NCI-H2029 treated with DMSO at 0.1 percent for 48 hours (cell line): ENCODE data around the gene HIP1.
"Not testable (repeated sequence)": the region's sequence is repeated elsewhere in the genome, so short reads cannot be mapped to it uniquely, and the experiment has no call there.

ENCODE experiments used
- DNase-seq: peaks from one replicate; lab custom pipeline; 2025; lab: John Stamatoyannopoulos, UW

Gene HIP1

DNA sequence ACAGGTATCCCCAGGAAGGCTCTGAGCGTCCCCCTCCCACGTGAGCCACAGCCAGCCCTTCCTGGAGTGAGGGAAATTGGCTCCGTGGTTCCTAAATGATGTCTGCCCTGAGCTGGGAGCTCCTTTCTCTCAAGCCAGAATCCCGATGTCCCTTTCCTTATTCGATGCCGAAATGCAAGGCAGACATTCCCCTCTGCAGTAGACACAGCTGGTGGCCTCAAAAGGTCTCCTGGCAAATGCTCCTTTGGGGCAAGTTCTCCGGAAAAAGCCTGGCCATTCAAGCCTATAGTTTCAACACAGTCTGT is 98.9 kb downstream of the HIP1 start:
- no peak for DNase-seq

- DNase-seq = no peak
These were observed 99.5 kb downstream of the HIP1 start for GRCh38 chr7:75639071-75639885.

- no peak for DNase-seq
These were observed 100.1 kb downstream of the HIP1 start for GRCh38 chr7:75638594-75639070.

- DNase-seq = no peak
These were observed 100.7 kb downstream of the HIP1 start for GRCh38 chr7:75637854-75638593.

- DNase-seq = no peak
These were observed 103.7 kb downstream of the HIP1 start for GRCh38 chr7:75635036-75635435.

DNA sequence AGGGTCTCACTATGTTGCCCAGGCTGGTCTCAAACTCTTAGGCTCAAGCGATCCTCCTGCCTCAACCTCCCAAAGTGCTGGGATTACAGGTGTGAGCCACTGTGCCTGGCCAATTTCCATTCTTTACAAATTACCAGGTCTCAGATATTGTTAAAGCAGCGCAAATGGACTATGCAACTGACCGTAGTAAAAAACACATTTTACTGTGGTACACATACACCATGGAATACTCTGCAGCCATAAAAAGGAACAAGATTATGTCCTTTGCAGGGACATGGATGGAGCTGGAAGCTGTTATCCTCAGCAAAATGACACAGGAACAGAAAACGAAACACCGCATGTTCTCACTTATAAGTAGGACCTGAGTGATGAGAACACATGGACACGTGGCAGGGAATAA is 106.2 kb downstream of the HIP1 start:
- not testable (repeated sequence) for DNase-seq

DNA sequence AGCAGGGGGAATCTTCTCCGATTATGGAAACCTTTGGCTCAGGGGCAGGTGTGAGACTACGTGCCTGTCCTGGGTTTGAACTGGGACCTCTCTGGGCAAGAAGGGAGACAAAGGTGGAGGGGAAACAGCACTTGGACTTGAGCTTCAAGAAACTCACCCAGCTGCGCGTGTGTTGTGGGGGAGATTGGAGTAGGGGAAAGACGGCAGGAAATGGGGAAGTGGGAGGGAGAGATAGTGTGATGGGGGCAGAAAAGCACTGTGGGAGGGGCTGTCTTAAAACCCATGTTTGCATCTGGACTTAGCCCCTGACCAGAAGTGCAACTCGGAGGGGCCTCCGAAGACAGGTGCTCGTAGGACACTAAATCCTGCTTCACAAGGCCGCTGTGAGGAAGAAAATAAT is 107.0 kb downstream of the HIP1 start:
- no peak for DNase-seq

- no peak for DNase-seq
These were observed 108.2 kb downstream of the HIP1 start for GRCh38 chr7:75630549-75630948.

DNA sequence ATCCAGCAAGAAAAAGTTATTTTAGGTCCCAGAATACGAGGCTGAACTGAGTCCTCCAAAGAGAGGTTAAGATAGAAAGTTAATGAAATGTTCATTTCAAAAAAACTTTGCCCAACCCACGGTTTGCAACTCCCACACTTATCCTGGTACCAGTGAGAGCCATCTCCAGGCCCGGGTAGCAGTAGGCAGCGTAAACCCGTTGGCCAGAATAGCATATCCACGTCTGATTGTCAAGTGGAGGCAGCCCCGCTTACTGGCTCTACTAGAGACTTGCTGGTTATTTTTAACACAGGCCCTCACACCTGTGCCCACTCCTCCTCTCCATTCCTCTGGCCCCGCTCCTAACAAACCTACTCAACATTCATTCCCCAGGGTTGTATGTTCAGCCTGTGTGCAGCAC is 109.7 kb downstream of the HIP1 start:
- no peak for DNase-seq

GRCh38 chr7:75628055-75628454 is 110.7 kb downstream of the HIP1 start:
- DNase-seq = no peak

DNA sequence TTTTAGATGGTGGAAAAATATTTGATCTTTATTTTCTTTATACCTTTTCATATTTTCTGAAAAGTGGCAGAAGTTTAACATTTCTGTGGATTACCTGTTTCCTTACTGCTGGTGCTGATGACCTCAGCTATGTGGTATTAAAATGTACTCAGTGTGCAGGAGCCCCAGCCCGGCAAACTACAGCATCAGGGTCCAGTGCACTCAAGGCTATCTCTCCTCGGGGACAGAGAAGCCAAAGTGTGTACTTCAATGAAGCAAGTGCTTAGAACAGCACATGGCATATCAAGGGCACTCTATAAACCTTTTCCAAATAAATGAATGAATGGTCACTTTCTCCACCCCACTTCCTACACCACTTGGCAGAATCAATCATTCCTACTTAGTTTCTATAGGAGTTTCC is 111.8 kb downstream of the HIP1 start:
- no peak for DNase-seq

DNA sequence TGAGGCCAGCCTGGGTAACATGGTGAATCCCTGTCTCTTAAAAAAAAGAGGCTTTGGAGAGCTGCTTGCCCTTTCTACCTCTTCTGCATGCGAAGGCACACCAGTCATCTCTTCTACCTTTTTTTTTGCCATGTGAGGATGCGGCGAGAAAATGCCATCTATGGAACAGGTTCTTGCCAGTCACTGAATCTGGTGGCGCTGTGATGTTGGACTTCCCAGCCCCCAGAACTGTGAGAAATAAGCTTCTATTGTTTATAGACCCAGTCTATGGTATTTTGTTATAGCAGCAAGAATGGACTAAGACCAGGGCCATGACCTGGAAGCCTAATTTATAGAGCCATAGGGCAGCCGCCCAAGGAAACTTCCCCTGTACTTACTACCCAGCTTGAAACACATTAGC is 112.9 kb downstream of the HIP1 start:
- no peak for DNase-seq

DNA sequence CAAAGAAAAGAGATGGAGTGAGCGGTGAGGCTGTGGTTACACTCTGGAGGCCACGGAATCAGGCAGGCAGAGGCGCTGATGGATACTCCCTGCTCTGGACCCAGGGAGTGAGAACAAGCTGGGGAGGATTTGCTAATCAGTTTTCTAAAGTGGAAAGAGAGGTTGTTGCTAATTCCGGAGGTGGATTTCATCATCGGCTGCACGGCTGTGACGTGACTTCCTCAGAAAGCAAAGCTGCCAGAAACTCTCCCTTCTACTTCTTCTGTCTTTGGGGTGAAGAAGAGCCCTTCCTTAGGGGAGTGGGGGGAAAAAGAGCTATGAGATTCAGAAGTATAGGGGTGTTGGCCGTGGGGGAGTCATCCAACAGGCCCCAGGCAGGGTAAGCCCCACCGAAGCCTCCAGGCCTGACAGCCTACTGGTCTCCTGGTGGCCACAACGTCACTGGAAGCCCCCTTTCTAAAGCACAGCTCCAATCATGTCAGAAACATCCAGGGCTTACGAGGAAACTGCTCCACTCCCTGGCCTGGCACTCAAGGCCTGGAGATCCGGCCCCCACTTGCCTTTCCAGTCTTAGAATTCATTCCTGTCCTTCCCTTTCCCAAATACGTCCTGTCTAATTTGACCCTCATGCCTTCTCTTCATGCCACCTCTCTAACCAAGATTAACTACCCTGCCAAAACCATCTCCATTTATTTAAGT is 114.5 kb downstream of the HIP1 start:
- DNase-seq = no peak

- peak; percentile 4 for DNase-seq
These were observed 115.2 kb downstream of the HIP1 start for GRCh38 chr7:75623390-75624133.

GRCh38 chr7:75621124-75621523 is 117.6 kb downstream of the HIP1 start:
- no peak for DNase-seq

DNA sequence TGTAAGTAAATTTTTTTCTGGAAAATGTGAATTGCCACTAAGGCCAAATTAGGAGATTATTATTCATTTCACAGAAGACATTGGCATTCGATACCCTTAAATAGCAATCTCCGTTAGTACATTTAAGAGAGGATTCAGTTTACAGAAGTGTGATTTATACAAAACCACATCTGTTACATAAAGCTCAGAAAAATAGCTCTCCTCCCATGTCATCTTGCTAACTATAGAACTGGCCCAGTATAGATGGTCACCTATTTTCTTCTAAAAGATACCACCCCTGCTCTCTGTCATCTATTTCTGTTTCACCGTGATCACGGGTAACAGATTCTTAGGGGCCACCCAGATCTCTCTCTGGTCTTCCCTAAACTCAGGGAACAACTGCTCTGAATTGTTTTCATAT is 119.1 kb downstream of the HIP1 start:
- DNase-seq = no peak

DNA sequence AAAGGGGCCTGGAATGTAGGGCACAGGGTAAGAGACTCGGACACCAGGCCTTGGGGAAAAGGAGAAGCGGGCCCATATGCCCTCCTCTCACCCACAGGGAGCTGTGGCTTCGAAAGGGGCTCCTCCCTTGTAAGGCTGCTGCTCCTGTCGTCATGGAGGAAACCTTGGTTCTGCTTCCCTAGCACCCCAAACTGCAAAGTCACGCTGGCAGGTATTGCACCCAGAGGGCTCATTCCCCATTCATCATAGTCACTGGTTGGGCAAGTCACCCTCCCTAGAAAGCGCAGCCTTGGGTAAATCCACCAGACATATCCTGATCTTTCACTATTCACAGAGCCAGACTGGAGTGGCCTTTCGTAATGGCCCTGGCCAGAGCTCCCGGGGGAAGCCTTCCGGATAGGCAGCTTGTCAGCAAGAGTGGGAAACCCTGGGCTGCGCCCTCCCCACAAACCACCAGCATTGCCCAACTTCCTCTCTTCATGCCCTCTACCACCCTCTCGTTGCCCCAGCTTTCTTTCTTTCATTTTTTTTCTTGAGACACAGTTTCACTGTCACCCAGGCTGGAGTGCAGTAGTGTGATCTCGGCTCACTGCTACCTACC is 121.0 kb downstream of the HIP1 start:
- DNase-seq = no peak

GRCh38 chr7:75616421-75617167 is 122.1 kb downstream of the HIP1 start:
- no peak for DNase-seq

GRCh38 chr7:75614401-75614800 is 124.3 kb downstream of the HIP1 start:
- DNase-seq = no peak

- DNase-seq = no peak
These were observed 125.4 kb downstream of the HIP1 start for GRCh38 chr7:75613351-75613750.

- no peak for DNase-seq
These were observed 127.1 kb downstream of the HIP1 start for GRCh38 chr7:75611557-75612178.
